Epithelial cell of esophagus (primary cell): ENCODE measurements around the gene UFD1.

Source experiments
- DNase-seq: peaks from one replicate; pipeline ENCODE4 v3.0.0; 2010; ENCODE audit warnings: low read depth
- H3K4me3 ChIP-seq: 2 replicates; pipeline ENCODE4 v1.5.1; 2011; ENCODE audit warnings: mild to moderate bottlenecking, low read length, control low read depth
- TF ChIP-seq, protein P1 (sequence below): IDR thresholded peaks from 2 replicates; pipeline ENCODE4 v1.5.1; 2011; ENCODE audit warnings: low read depth, mild to moderate bottlenecking, low read length, control low read depth, inconsistent platforms; ENCODE audit not compliant: insufficient read depth; ENCODE audit errors: missing control alignments

Gene UFD1

DNA sequence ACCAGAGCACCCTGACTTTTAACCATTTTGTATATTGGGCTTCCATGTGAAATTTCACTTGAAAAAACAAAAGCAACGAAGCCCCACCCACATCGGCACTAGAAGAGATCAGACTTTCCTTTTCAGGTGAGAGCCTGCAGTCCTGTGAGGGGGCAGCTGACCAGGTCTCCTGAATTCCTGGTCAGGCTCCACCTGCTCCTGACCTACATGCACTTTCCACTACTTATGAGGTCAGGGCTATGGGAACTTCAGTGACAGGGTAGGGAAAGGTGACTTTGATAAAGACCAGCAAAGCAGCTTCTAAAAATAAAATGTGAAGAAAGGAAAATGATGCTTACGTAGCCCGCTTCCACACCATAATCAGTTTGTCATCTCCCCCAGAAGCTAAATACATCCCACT is 72.1 kb downstream of the UFD1 start:
- TF ChIP-seq, protein P1, sequence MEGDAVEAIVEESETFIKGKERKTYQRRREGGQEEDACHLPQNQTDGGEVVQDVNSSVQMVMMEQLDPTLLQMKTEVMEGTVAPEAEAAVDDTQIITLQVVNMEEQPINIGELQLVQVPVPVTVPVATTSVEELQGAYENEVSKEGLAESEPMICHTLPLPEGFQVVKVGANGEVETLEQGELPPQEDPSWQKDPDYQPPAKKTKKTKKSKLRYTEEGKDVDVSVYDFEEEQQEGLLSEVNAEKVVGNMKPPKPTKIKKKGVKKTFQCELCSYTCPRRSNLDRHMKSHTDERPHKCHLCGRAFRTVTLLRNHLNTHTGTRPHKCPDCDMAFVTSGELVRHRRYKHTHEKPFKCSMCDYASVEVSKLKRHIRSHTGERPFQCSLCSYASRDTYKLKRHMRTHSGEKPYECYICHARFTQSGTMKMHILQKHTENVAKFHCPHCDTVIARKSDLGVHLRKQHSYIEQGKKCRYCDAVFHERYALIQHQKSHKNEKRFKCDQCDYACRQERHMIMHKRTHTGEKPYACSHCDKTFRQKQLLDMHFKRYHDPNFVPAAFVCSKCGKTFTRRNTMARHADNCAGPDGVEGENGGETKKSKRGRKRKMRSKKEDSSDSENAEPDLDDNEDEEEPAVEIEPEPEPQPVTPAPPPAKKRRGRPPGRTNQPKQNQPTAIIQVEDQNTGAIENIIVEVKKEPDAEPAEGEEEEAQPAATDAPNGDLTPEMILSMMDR = no peak
- no peak for DNase-seq
- no peak overlapping the region for H3K4me3 ChIP-seq

DNA sequence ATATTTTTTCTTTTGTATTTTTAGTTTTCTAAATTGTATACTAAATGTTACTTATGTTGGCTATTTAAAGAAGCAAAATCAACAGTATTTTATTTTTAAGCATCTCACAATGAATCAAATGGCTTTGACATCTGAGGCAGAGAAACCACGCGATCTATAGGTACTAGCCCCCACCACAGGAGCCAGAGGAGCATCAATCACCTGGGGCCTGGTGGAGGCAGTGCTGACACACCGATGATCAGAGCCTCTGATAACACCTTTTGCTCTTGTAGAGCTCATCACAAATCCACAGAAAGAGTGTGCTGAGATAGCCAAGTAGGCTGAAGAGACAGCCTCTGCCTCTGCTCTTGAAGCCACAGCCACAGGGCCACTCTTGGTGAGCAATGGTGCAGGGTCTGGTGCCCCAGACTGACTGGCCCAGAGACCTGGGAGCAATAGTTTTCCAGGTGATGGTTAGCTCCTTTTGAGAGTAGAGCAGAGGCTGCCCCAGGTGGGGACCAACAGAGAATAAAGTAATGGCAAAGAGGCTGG is 72.6 kb downstream of the UFD1 start:
- no peak overlapping the region for H3K4me3 ChIP-seq
- no peak for DNase-seq
- TF ChIP-seq, protein P1 = no peak

DNA sequence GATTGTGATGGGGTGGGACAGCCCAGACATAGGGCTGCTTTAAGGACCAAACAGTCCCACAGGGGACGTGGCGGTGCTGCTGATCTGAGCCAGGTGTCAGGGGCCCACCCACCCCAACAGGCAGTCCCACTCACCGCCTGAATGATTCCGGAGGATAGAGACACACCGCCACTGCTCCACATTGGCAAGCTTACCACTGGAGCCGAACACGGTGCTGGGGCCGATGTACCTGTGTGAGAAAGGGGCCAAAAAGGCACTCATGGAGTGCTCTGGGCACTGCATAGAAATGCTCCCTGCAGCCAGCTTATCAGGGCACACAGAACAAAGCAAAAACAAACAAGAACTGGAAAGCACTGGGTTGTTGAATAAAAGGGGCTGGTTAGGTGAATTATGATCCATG is 73.3 kb downstream of the UFD1 start:
- H3K4me3 ChIP-seq = no peak overlapping the region
- TF ChIP-seq, protein P1 = no peak
- no peak for DNase-seq

DNA sequence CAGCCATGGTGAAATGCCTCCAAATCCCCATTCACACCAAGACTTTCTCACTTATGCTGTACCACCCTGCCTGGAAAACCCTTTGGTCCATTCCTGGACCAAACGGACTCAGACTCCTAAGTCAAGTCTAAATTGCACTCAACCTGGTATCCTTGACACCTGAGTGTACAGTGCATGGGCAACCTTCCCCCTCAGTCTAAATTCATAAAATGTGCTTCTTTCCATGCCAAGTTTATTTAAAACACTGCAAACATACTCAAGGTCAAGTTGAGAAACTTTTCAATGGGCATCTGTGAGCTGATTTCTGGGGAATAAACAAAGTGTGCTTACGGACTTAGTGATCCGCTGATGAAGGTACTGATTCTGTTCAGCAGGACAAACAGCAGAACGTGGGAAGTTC is 73.9 kb downstream of the UFD1 start:
- H3K4me3 ChIP-seq = no peak overlapping the region
- no peak for DNase-seq
- TF ChIP-seq, protein P1 = no peak

DNA sequence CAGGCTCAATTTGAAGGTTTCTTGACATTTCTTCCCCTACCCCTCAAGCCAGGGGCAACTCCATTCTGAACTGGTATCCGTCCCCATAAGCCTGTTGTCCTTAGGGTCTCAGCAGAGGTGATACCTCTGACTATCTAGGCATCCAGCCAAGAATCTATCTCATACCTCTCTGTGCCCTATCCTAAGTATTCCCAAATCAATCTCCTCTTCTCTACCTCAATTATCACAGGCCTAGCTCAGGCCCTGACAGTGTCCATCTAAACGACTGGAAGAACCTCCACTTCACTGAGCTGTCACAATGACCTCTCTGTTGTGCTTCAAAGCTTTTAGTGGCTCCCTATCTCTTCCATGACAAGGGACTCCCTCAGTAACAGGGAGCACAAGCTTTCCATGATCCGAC is 74.3 kb downstream of the UFD1 start:
- TF ChIP-seq, protein P1 = no peak
- H3K4me3 ChIP-seq = no peak overlapping the region
- no peak for DNase-seq

DNA sequence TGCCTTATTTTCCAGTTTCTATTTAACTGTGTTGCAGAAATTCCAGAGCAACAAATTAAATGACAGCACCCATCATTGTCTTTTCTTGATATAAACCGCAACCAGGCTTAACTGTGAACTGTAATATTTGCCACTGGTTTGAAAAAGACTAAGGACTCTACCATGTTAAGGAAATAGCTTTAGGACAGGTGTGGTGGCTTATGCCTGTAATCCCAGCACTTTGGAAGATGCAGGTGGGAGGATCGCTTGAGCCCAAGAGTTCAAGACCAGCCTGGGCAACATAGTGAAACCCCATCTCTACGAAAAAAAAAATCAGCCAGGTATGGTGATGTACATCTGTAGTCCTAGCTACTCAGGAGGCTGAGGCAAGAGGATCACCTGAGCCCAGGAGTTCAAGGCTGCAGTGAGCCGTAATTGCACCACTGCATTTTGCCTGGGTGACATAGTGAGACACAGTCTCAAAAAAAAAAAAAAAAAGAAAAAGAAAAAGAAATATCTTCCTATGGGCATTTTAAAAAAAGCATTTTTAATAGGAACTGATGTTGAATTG is 76.3 kb downstream of the UFD1 start:
- DNase-seq = no peak
- no peak overlapping the region for H3K4me3 ChIP-seq
- TF ChIP-seq, protein P1 = no peak

DNA sequence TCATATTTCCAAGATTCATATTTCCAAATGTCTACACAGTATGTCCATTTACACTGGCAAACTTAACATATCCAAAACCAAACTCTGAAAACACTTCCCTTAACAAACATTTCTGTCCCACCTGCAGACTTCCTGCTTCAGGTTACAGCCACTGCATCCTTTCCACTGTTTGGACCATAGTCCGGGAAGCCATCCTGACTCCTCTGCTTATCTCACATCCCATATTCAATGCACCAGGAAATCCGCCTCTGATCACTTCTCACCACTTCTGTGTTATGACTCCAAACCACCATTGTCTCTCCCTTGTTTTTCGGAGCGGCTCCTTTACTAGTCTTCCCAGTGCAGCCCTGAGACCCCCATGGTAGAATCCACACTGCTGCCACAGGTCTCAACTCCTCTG is 77.5 kb downstream of the UFD1 start:
- TF ChIP-seq, protein P1 = no peak
- DNase-seq = no peak
- no peak overlapping the region for H3K4me3 ChIP-seq
